ENCODE results near the gene NEURL1. TPM values are rescaled to one million over a fixed set of nuclear protein-coding genes. Genes with fewer than 3 reads are reported as not detected.
A peak's percentile ranks its signal among the peaks of the same experiment; 100 is the strongest.

Gene NEURL1
- total RNA-seq, 1 donor from 2014 or later: 1.8 TPM

DNA sequence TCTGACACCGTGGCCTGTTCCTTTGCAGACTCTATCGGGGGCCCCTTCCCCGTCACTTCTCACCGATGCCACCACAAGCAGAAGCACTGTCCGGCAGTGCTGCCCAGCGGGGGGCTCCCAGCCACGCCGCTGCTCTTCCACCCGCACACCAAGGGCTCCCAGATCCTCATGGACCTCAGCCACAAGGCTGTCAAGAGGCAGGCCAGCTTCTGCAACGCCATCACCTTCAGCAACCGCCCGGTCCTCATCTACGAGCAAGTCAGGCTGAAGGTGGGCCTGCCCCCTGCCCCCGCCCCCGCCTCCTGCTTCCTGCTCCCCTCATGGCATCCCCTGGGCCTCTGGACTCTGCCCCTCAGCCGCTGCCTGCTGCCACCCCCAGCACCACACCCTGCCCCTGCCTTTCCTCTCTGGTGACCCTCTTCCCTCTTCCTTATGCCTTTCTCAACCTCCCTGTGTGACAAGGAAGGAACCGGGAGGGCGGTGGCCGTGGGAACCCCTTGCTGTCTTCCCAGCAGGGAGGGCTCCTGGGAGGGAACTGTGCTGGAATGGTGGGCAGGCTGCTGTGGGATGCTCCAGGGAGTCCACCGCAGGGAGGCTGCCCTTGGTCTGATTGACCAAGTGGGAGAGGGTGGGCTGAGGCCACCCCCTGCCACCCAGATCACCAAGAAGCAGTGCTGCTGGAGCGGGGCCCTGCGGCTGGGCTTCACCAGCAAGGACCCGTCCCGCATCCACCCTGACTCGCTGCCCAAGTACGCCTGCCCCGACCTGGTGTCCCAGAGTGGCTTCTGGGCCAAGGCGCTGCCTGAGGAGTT lies 77.5 kb downstream of the NEURL1 start:
- H3K27me3 Mint-ChIP-seq (ENCODE audit: low read depth): no peaks in the 10 kb centered on the region
- TF ChIP-seq, protein P1, sequence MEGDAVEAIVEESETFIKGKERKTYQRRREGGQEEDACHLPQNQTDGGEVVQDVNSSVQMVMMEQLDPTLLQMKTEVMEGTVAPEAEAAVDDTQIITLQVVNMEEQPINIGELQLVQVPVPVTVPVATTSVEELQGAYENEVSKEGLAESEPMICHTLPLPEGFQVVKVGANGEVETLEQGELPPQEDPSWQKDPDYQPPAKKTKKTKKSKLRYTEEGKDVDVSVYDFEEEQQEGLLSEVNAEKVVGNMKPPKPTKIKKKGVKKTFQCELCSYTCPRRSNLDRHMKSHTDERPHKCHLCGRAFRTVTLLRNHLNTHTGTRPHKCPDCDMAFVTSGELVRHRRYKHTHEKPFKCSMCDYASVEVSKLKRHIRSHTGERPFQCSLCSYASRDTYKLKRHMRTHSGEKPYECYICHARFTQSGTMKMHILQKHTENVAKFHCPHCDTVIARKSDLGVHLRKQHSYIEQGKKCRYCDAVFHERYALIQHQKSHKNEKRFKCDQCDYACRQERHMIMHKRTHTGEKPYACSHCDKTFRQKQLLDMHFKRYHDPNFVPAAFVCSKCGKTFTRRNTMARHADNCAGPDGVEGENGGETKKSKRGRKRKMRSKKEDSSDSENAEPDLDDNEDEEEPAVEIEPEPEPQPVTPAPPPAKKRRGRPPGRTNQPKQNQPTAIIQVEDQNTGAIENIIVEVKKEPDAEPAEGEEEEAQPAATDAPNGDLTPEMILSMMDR (conservative IDR thresholded peaks at IDR 0.05): no peak
- H3K36me3 Mint-ChIP-seq (ENCODE audit: low read depth): no peaks in the 10 kb centered on the region
- H3K9me3 Mint-ChIP-seq: no peaks in the 10 kb centered on the region
- peaks cover 5% of the 10 kb centered on the region for H3K4me1 Mint-ChIP-seq
- no peak for DNase-seq (ENCODE audit: low read depth, low spot score)
- peak overlapping the region; percentile 12 for H3K27ac Mint-ChIP-seq (ENCODE audit: unreplicated experiment)
- H3K4me3 Mint-ChIP-seq: no peak overlapping the region

DNA sequence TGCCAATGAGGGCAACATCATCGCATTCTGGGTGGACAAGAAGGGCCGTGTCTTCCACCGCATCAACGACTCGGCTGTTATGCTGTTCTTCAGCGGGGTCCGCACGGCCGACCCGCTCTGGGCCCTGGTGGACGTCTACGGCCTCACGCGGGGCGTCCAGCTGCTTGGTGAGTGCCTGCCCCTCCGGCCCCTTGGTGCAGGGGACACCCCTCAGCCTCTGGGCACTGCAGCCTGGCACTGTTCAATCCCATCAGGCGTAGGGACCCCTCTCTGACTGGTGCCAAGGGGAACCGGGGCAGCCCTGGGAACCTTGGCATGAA lies 78.1 kb downstream of the NEURL1 start:
- Mint-ChIP-seq H3K36me3 (ENCODE audit: low read depth) (no peaks in the 10 kb centered on the region), H3K27me3 (ENCODE audit: low read depth) (no peaks in the 10 kb centered on the region), H3K27ac (ENCODE audit: unreplicated experiment) (no peak overlapping the region), H3K9me3 (no peaks in the 10 kb centered on the region), H3K4me1 (peaks cover 5% of the 10 kb centered on the region), H3K4me3 (no peak overlapping the region)
- no peak for DNase-seq (ENCODE audit: low read depth, low spot score)
- TF ChIP-seq, protein P1 (conservative IDR thresholded peaks at IDR 0.05): no peak

DNA sequence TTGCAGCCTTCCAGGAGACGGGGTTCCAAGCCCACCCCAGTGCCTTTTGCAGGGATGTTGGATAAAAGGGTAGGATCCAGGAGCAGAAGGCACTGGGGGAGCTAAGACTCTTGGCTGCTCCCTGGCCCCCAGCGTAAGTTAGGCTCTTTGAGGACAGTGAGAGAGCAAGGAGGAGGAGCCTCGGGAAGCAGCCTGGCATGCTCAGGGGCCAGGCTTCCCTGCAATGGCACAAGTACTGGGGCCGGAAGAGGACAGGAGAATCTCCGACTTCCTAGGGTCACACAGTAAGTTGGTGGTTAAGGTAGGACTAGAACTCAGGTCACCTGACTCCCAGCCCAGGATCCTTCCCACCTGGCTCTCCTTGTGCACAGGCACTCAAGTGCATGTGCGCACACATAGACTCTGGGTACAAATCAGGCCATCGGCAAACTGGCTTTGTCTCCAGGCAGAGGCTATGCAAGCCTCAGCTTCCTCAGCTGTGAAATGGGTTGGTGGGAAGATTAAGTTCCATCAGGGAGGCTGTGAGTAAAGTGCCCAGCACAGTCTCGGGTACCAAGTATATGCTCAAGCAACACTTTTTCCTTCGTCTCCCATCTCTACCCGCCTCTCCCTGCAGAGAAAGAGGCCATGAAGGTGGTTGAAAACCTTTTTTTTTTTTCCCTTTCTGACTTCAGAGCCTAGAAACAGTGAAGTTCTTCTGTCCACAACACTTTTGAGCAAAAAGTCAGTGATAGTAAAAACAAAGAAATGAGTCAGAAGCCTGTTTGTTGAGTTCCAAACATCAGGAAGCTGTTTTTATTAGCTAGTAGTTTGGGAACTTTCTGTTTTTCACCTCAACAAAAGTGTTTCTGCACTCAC lies 79.1 kb downstream of the NEURL1 start:
- peaks cover 5% of the 10 kb centered on the region for H3K4me1 Mint-ChIP-seq
- no peaks in the 10 kb centered on the region for H3K36me3 Mint-ChIP-seq (ENCODE audit: low read depth)
- TF ChIP-seq, protein P1 (conservative IDR thresholded peaks at IDR 0.05): no peak
- no peak overlapping the region for H3K27ac Mint-ChIP-seq (ENCODE audit: unreplicated experiment)
- H3K27me3 Mint-ChIP-seq (ENCODE audit: low read depth): no peaks in the 10 kb centered on the region
- no peak for DNase-seq (ENCODE audit: low read depth, low spot score)
- H3K9me3 Mint-ChIP-seq: no peaks in the 10 kb centered on the region
- no peak overlapping the region for H3K4me3 Mint-ChIP-seq

DNA sequence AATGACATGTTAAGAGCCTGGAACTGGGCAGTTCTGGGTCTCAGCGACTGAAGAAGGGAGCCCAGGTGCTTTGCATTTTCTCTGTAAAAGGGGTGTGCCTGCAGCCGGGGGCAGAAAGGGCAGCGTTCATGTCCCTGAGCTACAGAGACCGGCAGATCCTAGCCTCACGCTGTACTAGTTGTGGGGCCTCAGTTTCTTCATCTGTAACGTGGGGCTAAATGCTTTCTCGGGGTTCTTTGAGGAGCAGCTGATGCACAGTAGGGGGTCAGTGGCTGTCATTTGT lies 79.6 kb downstream of the NEURL1 start:
- no peak overlapping the region for H3K27ac Mint-ChIP-seq (ENCODE audit: unreplicated experiment)
- TF ChIP-seq, protein P1 (conservative IDR thresholded peaks at IDR 0.05): no peak
- no peaks in the 10 kb centered on the region for H3K36me3 Mint-ChIP-seq (ENCODE audit: low read depth)
- no peak overlapping the region for H3K4me3 Mint-ChIP-seq
- no peaks in the 10 kb centered on the region for H3K9me3 Mint-ChIP-seq
- H3K27me3 Mint-ChIP-seq (ENCODE audit: low read depth): no peaks in the 10 kb centered on the region
- no peak for DNase-seq (ENCODE audit: low read depth, low spot score)
- H3K4me1 Mint-ChIP-seq: peaks cover 5% of the 10 kb centered on the region

DNA sequence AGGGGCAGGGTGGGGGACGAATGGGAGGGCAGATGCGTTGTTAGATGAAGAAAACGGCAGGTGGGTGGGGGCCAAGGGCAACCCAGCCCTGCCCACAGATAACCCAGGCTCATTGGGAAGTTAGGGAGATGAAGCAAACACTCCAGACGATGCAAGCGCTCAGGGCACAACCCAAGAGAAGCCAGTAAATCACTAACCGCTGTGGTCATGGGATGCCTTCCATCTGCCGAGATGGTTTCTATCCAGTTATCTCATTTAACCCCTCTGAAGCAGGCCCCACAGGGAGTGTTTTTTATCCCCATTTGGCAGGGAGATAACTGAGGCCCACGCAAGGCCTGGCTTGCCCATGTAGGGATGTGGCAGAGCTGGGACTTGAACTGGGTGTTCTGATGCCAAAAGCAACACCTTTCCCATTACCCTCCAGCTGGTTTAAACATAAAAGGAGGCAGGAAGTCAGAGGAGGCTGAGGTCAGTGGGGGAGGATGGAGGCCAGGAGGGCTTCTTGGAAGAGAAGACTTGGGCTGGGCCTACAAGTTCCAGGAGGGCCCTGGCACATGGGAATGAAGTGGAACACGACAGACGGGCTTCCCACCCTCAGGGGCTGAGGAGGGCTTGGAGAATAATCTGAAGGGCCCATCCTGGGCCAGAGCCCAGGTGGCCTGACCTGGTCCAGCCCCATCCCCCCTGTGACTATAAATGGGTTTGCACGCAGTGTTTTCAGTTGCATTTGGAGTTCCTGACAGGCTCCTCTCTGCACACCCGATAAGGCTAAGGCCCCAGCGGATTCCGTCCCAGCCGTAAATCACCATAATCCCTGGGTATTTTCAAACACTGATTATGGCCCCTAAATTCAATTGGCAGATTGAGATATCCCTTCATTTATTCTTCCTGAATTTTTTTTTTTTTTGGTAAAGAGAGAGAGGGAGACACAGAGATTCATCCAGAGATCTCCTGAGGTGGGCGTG lies 80.9 kb downstream of the NEURL1 start:
- Mint-ChIP-seq H3K27ac (ENCODE audit: unreplicated experiment) (peak overlapping the region; percentile 92), H3K4me3 (no peak overlapping the region), H3K4me1 (peaks cover 5% of the 10 kb centered on the region), H3K27me3 (ENCODE audit: low read depth) (no peaks in the 10 kb centered on the region), H3K36me3 (ENCODE audit: low read depth) (no peaks in the 10 kb centered on the region), H3K9me3 (no peaks in the 10 kb centered on the region)
- TF ChIP-seq, protein P1 (conservative IDR thresholded peaks at IDR 0.05): no peak
- no peak for DNase-seq (ENCODE audit: low read depth, low spot score)
